A549 (cell line): ENCODE measurements around the gene APP.

Experiments
- BHLHE40 ChIP-seq: IDR thresholded peaks from 2 replicates; pipeline ENCODE4 v1.6.1; 2012; ENCODE audit warnings: low read depth, low read length, inconsistent platforms
- CBX2 ChIP-seq: fragments of 200-600 bp; sonication (generic); IDR thresholded peaks from 2 replicates; pipeline ENCODE4 v1.6.1; 2016; ENCODE audit warnings: low read depth, mild to moderate bottlenecking, borderline replicate concordance
- CEBPB ChIP-seq, 2 experiments: fragments of >200 bp in 1 of 2; sonication (Bioruptor Twin) in 1 of 2; formaldehyde crosslinking in 1 of 2; IDR thresholded peaks; 2 replicates each; pipeline ENCODE4 v1.6.1; 2012 to 2016
- ESRRA ChIP-seq: fragments of 150-350 bp; IDR thresholded peaks from 2 replicates; pipeline ENCODE4 v1.6.1; 2014; ENCODE audit warnings: mild to moderate bottlenecking, low read length, borderline replicate concordance
- NPAS2 ChIP-seq: fragments of 250-450 bp; sonication (Bioruptor Pico); IDR thresholded peaks from 2 replicates; pipeline ENCODE4 v1.8.0; 2022; ENCODE audit warnings: mild to moderate bottlenecking, moderate library complexity, borderline replicate concordance
- PHF8 ChIP-seq: fragments of 200-600 bp; sonication (generic); IDR thresholded peaks from 2 replicates; pipeline ENCODE4 v1.6.1; 2016; ENCODE audit warnings: low read depth, mild to moderate bottlenecking, antibody characterized with exemption, moderate library complexity, borderline replicate concordance
- POLR2A ChIP-seq: IDR thresholded peaks from 2 replicates; pipeline ENCODE4 v1.6.1; 2012; ENCODE audit warnings: mild to moderate bottlenecking, low read length
- RAD21 ChIP-seq, 2 experiments: fragments of >200 bp in 1 of 2; sonication (Bioruptor Twin) in 1 of 2; formaldehyde crosslinking in 1 of 2; IDR thresholded peaks in 1 of 2; conservative IDR thresholded peaks in 1 of 2; 2 replicates in 1 of 2; 3 replicates in 1 of 2; pipeline ENCODE4 v1.6.1; 2012 to 2018; ENCODE audit warnings: inconsistent platforms in 1 of 2
- SMC3 ChIP-seq: fragments of >200 bp; sonication (Bioruptor Twin); formaldehyde crosslinking; IDR thresholded peaks from 3 replicates; pipeline ENCODE4 v1.6.1; 2018; ENCODE audit warnings: inconsistent platforms
- TF ChIP-seq, protein P1 (sequence below): fragments of >200 bp; sonication (Bioruptor Twin); formaldehyde crosslinking; IDR thresholded peaks from 3 replicates; pipeline ENCODE4 v1.5.1; 2016
- TF ChIP-seq, protein P2 (sequence below): IDR thresholded peaks from 2 replicates; pipeline ENCODE4 v1.6.1; 2012

- TF ChIP-seq POLR2A, result no peak
- TF ChIP-seq SMC3, result no peak
- TF ChIP-seq, protein P1, sequence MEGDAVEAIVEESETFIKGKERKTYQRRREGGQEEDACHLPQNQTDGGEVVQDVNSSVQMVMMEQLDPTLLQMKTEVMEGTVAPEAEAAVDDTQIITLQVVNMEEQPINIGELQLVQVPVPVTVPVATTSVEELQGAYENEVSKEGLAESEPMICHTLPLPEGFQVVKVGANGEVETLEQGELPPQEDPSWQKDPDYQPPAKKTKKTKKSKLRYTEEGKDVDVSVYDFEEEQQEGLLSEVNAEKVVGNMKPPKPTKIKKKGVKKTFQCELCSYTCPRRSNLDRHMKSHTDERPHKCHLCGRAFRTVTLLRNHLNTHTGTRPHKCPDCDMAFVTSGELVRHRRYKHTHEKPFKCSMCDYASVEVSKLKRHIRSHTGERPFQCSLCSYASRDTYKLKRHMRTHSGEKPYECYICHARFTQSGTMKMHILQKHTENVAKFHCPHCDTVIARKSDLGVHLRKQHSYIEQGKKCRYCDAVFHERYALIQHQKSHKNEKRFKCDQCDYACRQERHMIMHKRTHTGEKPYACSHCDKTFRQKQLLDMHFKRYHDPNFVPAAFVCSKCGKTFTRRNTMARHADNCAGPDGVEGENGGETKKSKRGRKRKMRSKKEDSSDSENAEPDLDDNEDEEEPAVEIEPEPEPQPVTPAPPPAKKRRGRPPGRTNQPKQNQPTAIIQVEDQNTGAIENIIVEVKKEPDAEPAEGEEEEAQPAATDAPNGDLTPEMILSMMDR, result no peak
- no peak for TF ChIP-seq NPAS2 (CRISPR knock-in tag)
- no peak for TF ChIP-seq RAD21 (conservative IDR thresholded peaks at IDR 0.05 in 1 of 2, IDR thresholded peaks at IDR 0.05 in 1 of 2)
- TF ChIP-seq BHLHE40, result no peak
- no peak for TF ChIP-seq PHF8
- TF ChIP-seq ESRRA, result no peak
- TF ChIP-seq CEBPB (IDR thresholded peaks at IDR 0.05), result no peak
- TF ChIP-seq CBX2, result no peak
- TF ChIP-seq, protein P2, sequence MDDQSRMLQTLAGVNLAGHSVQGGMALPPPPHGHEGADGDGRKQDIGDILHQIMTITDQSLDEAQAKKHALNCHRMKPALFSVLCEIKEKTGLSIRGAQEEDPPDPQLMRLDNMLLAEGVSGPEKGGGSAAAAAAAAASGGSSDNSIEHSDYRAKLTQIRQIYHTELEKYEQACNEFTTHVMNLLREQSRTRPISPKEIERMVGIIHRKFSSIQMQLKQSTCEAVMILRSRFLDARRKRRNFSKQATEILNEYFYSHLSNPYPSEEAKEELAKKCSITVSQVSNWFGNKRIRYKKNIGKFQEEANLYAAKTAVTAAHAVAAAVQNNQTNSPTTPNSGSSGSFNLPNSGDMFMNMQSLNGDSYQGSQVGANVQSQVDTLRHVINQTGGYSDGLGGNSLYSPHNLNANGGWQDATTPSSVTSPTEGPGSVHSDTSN, result no peak
These were observed 35.0 kb downstream of the APP start for GRCh38 chr21:26135520-26135919.
